NCI-H82 (cell line): ENCODE data around the gene PTPRC.

Source experiments
- DNase-seq: peaks from one replicate; lab custom pipeline; 2025; lab: John Stamatoyannopoulos, UW

The PTPRC gene

GRCh38 chr1:198620951-198621824, 17.7 kb upstream of the PTPRC start:
- no peak for DNase-seq

GRCh38 chr1:198622001-198622400, 16.8 kb upstream of the PTPRC start:
- DNase-seq, result no peak

GRCh38 chr1:198623752-198624647, 14.8 kb upstream of the PTPRC start:
- no peak for DNase-seq

- no peak for DNase-seq
Observed at GRCh38 chr1:198624648-198624980, 14.2 kb upstream of the PTPRC start.

GRCh38 chr1:198627436-198628066, 11.3 kb upstream of the PTPRC start:
- no peak for DNase-seq

GRCh38 chr1:198628067-198628455, 10.8 kb upstream of the PTPRC start:
- no peak for DNase-seq

GRCh38 chr1:198629610-198630009, 9.2 kb upstream of the PTPRC start:
- no peak for DNase-seq

- no peak for DNase-seq
Observed at GRCh38 chr1:198630863-198631262, 8.0 kb upstream of the PTPRC start.

GRCh38 chr1:198631292-198631691, 7.5 kb upstream of the PTPRC start:
- no peak for DNase-seq

- no peak for DNase-seq
Observed at GRCh38 chr1:198632007-198632406, 6.8 kb upstream of the PTPRC start.

- no peak for DNase-seq
Observed at GRCh38 chr1:198633675-198634121, 5.1 kb upstream of the PTPRC start.

GRCh38 chr1:198635964-198636363, 2.9 kb upstream of the PTPRC start:
- DNase-seq, result no peak

- DNase-seq, result no peak
Observed at GRCh38 chr1:198636391-198636790, 2.4 kb upstream of the PTPRC start.

- DNase-seq, result no peak
Observed at GRCh38 chr1:198637157-198637556, 1.7 kb upstream of the PTPRC start.

GRCh38 chr1:198637916-198638437, 863 bp upstream of the PTPRC start:
- no peak for DNase-seq

- DNase-seq, result no peak
Observed at GRCh38 chr1:198638441-198638840, 399 bp upstream of the PTPRC start.

- DNase-seq, result no peak
Observed at GRCh38 chr1:198639671-198640143, 867 bp downstream of the PTPRC start.

- DNase-seq, result no peak
Observed at GRCh38 chr1:198640174-198640573, 1.3 kb downstream of the PTPRC start.

- peak; percentile 11 for DNase-seq
Observed at GRCh38 chr1:198641501-198641900, 2.7 kb downstream of the PTPRC start.

GRCh38 chr1:198641966-198642668, 3.3 kb downstream of the PTPRC start:
- DNase-seq, result no peak

- DNase-seq, result no peak
Observed at GRCh38 chr1:198642983-198643382, 4.1 kb downstream of the PTPRC start.

GRCh38 chr1:198643808-198644207, 5.0 kb downstream of the PTPRC start:
- no peak for DNase-seq
